Heart right ventricle (tissue), 16 donors: ENCODE measurements around the gene PRR11. TPM values are rescaled to one million over a fixed set of nuclear protein-coding genes. Genes with fewer than 3 reads are reported as not detected.
"Not testable (repeated sequence)": the region's sequence is repeated elsewhere in the genome, so short reads cannot be mapped to it uniquely, and the experiment has no call there.

ENCODE experiments used
- ATAC-seq, 8 donors: fragments of 200-7000 bp; cut with Tn5 transposase; one replicate each; pipeline ENCODE4 v1.9.1; 2020; ENCODE audit warnings: mild to moderate bottlenecking in 8 of 8, moderate library complexity in 8 of 8, moderate number of reproducible peaks in 1 of 8
- DNase-seq, 2 donors: peaks; one replicate each; pipeline ENCODE4 v3.0.0-alpha.2; 2020
- H3K27ac ChIP-seq, 10 donors: fragments of 200-600 bp; sonication (generic) in 2 of 10; one replicate each; pipeline versions ENCODE4 v1.5.0 to v1.8.0; 2020 to 2022; ENCODE audit warnings: mild to moderate bottlenecking in 3 of 10
- H3K27me3 ChIP-seq, 7 donors: fragments of 200-600 bp; one replicate each; pipeline ENCODE4 v1.8.0; 2021 to 2022; ENCODE audit warnings: mild to moderate bottlenecking in 2 of 7
- H3K36me3 ChIP-seq, 9 donors: fragments of 200-600 bp; sonication (generic) in 1 of 9; one replicate each; pipeline versions ENCODE4 v1.5.0 to v1.8.0; 2020 to 2022; ENCODE audit warnings: mild to moderate bottlenecking in 2 of 9
- H3K4me1 ChIP-seq, 9 donors: fragments of 200-600 bp; sonication (generic) in 1 of 9; one replicate each; pipeline versions ENCODE4 v1.5.0 to v1.8.0; 2020 to 2022; ENCODE audit warnings: mild to moderate bottlenecking in 4 of 9
- H3K4me3 ChIP-seq, 10 donors: fragments of 200-600 bp; sonication (generic) in 2 of 10; one replicate each; pipeline versions ENCODE4 v1.5.0 to v1.8.0; 2020 to 2022; ENCODE audit warnings: mild to moderate bottlenecking in 7 of 10, moderate library complexity in 2 of 10
- H3K9me3 ChIP-seq, 11 donors: fragments of 200-600 bp in 10 of 11; sonication (generic) in 2 of 11; one replicate each; pipeline versions ENCODE4 v1.5.0 to v1.8.0; 2013 to 2022; ENCODE audit warnings: mild to moderate bottlenecking in 2 of 11, control low read depth in 1 of 11, moderate library complexity in 1 of 11
- CTCF ChIP-seq, 9 donors: fragments of 200-600 bp; sonication (generic) in 2 of 9; IDR thresholded peaks; one replicate each; pipeline versions ENCODE4 v1.5.0 to v1.8.0; 2021 to 2022; ENCODE audit warnings: antibody characterized with exemption in 9 of 9, mild to moderate bottlenecking in 5 of 9, moderate library complexity in 1 of 9
- WGBS, 2 donors: extraction: QIAGEN DNeasy Blood & Tissue Kit; methylation state at CpG; one replicate each; pipeline ENCODE4 v1.1.7; 2013; ENCODE audit warnings: inconsistent platforms in 1 of 2; 5-methylcytosine and 5-hydroxymethylcytosine counted together
- intact Hi-C, 10 donors: fragments of 100-400 bp; cut with DNase I; formaldehyde crosslinking; loops; one replicate each; pipeline versions ENCODE4 v1.11.1 to v1.14.2; 2022
- polyA plus RNA-seq, 2 donors: library from polyadenylated mRNA; stranded (reverse); fragments of 200-250 nt; gene quantifications; one replicate each; pipeline ENCODE4 v1.2.3, GENCODE V29; 2013
- total RNA-seq, 10 donors: library from RNA; stranded (reverse); fragmentation: NEBNext Ultra II Directional in 3 of 10; extraction: Animal tissue kit (Norgen Biotek cat#: 25700) in 3 of 10; gene quantifications; one replicate each; pipeline versions ENCODE4 v1.2.1 to v1.2.4, GENCODE V29; 2021 to 2023
- donor health status: Arrhythmogenic right ventricular cardiomyopathy.
- donor health status: ischemic (EF 13 %, LVEDD 7.1; RV severe dilation, severe dysfunction).
- donor health status: healthy with polysubstance abuse.
- donor health status: DM: no; HTN: yes; CAD: no.
- donor health status: DM: no; HTN: no; CAD: no.
- donor health status: ischemic (EF 25% LVEDD 6.9; RV normal size, moderate dysfunction).
- donor health status: ischemic (EF 25% LVEDD 5.7; RV mildly dilated, moderate dysfunction).
- donor health status: healthy.
- donor health status: DM: yes; HTN: yes; CAD: no.
- donor health status: Ischemic cardiomyopathy.
- donor health status: ischemic (EF 35%, LVEDD 5.7; RV mildly dilated, moderate dysfunction).
- donor health status: nonischemic (EF 11% LVEDD 7.7; RV severe dilation, severe dysfunction).
- donor health status: DM: yes; HTN: yes; CAD: no.
- donor health status: PGD.
- donor health status: ischemic (EF 29% LVEDD 5.4; RV normal size, mild dysfunction).
- donor health status: nonischemic (EF 23%, LVEDD 6.1; RV moderate dilation, normal function).

The PRR11 gene
- total and polyA plus RNA-seq, 12 donors: 0.29 to 6.9 (median 1.1) TPM

- Histone ChIP-seq H3K36me3 (peaks cover 0 to 52% (median 0%) of the 10 kb centered on the region in 9 donors), H3K4me1 (peaks cover 0 to 3% (median 0%) of the 10 kb centered on the region in 9 donors), H3K4me3 (no peak overlapping the region), H3K27me3 (no peaks in the 10 kb centered on the region), H3K27ac (no peak overlapping the region), H3K9me3 (no peaks in the 10 kb centered on the region)
- 97% methylated on average over 29 to 33 of the region's 33 CpGs for WGBS, 2 donors
- ATAC-seq (no peak), DNase-seq (no peak)
- TF ChIP-seq CTCF (IDR thresholded peaks at IDR 0.05): no peak
- intact Hi-C loops: no loop called here
Observed at GRCh38 chr17:59172436-59173004, 17.0 kb downstream of the PRR11 start.

- intact Hi-C loops: no loop called here
- TF ChIP-seq CTCF (IDR thresholded peaks at IDR 0.05): no peak
- Histone ChIP-seq H3K27me3 (no peaks in the 10 kb centered on the region), H3K4me1 (no peaks in the 10 kb centered on the region), H3K36me3 (peaks cover 0 to 48% (median 0%) of the 10 kb centered on the region in 9 donors), H3K9me3 (no peaks in the 10 kb centered on the region), H3K4me3 (no peak overlapping the region), H3K27ac (no peak overlapping the region)
- ATAC-seq (no peak), DNase-seq (no peak)
- WGBS, 2 donors: 97 to 98% methylated on average over 11 of the region's 11 CpGs
Observed at GRCh38 chr17:59174671-59175070, 19.1 kb downstream of the PRR11 start.

GRCh38 chr17:59175076-59175475, 19.5 kb downstream of the PRR11 start:
- H3K9me3 ChIP-seq: no peaks in the 10 kb centered on the region
- no peak overlapping the region for H3K27ac ChIP-seq
- no peak overlapping the region for H3K4me3 ChIP-seq
- H3K4me1 ChIP-seq: no peaks in the 10 kb centered on the region
- no peak for TF ChIP-seq CTCF (IDR thresholded peaks at IDR 0.05)
- intact Hi-C loops: no loop called here
- 94 to 95% methylated on average over 7 of the region's 7 CpGs for WGBS, 2 donors
- ATAC-seq (no peak), DNase-seq (no peak)
- peaks cover 0 to 44% (median 0%) of the 10 kb centered on the region in 9 donors for H3K36me3 ChIP-seq
- H3K27me3 ChIP-seq: no peaks in the 10 kb centered on the region

- Histone ChIP-seq H3K4me3 (no peak overlapping the region), H3K9me3 (no peaks in the 10 kb centered on the region), H3K27ac (no peak overlapping the region), H3K36me3 (peaks cover 0 to 10% (median 0%) of the 10 kb centered on the region in 9 donors), H3K27me3 (no peaks in the 10 kb centered on the region), H3K4me1 (no peaks in the 10 kb centered on the region)
- DNase-seq: no peak
- TF ChIP-seq CTCF (IDR thresholded peaks at IDR 0.05): no peak
- intact Hi-C loops: no loop called here
- WGBS, 2 donors: 74 to 76% methylated on average over 7 of the region's 7 CpGs
- ATAC-seq: no peak
Observed at GRCh38 chr17:59178266-59178985, 22.9 kb downstream of the PRR11 start.

- 94 to 96% methylated on average over 11 of the region's 11 CpGs for WGBS, 2 donors
- H3K4me1 ChIP-seq, H3K27me3 ChIP-seq, H3K9me3 ChIP-seq, H3K27ac ChIP-seq, H3K4me3 ChIP-seq, H3K36me3 ChIP-seq, DNase-seq, ATAC-seq, intact Hi-C loops: not testable (repeated sequence)
Observed at GRCh38 chr17:59179601-59180000, 24.1 kb downstream of the PRR11 start.
